ENCODE measurements around the gene DUSP10. TPM values are rescaled to one million over a fixed set of nuclear protein-coding genes. Genes with fewer than 3 reads are reported as not detected.

The DUSP10 gene
- total and polyA plus RNA-seq, 12 donors = 1.8 to 9.7 (median 3.8) TPM

GRCh38 chr1:221672965-221673364 lies 68.9 kb downstream of the DUSP10 start:
- TF ChIP-seq, protein P1, sequence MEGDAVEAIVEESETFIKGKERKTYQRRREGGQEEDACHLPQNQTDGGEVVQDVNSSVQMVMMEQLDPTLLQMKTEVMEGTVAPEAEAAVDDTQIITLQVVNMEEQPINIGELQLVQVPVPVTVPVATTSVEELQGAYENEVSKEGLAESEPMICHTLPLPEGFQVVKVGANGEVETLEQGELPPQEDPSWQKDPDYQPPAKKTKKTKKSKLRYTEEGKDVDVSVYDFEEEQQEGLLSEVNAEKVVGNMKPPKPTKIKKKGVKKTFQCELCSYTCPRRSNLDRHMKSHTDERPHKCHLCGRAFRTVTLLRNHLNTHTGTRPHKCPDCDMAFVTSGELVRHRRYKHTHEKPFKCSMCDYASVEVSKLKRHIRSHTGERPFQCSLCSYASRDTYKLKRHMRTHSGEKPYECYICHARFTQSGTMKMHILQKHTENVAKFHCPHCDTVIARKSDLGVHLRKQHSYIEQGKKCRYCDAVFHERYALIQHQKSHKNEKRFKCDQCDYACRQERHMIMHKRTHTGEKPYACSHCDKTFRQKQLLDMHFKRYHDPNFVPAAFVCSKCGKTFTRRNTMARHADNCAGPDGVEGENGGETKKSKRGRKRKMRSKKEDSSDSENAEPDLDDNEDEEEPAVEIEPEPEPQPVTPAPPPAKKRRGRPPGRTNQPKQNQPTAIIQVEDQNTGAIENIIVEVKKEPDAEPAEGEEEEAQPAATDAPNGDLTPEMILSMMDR (IDR thresholded peaks at IDR 0.05) = no peak
- DNase-seq = no peak
- no peaks in the 10 kb centered on the region for H3K9me3 ChIP-seq
- peaks cover 0 to 4% (median 0%) of the 10 kb centered on the region in 7 donors for H3K27me3 ChIP-seq
- peaks cover 0 to 4% (median 0%) of the 10 kb centered on the region in 9 donors for H3K4me1 ChIP-seq
- no peak overlapping the region for H3K27ac ChIP-seq
- 57 to 88% methylated on average over 3 of the region's 3 CpGs for WGBS, 2 donors
- intact Hi-C loops (cut with DNase I) = no loop called here
- H3K4me3 ChIP-seq = no peak overlapping the region
- H3K36me3 ChIP-seq = no peaks in the 10 kb centered on the region
- no peak for ATAC-seq

GRCh38 chr1:221672239-221672645 lies 69.6 kb downstream of the DUSP10 start:
- intact Hi-C loops (cut with DNase I) = no loop called here
- TF ChIP-seq, protein P1 (IDR thresholded peaks at IDR 0.05) = no peak
- ATAC-seq (no peak), DNase-seq (no peak)
- H3K9me3 ChIP-seq = no peaks in the 10 kb centered on the region
- H3K4me1 ChIP-seq = peaks cover 0 to 12% (median 0%) of the 10 kb centered on the region in 9 donors
- H3K27ac ChIP-seq = no peak overlapping the region
- 50 to 66% methylated on average over 2 of the region's 2 CpGs for WGBS, 2 donors
- H3K4me3 ChIP-seq = no peak overlapping the region
- peaks cover 0 to 4% (median 0%) of the 10 kb centered on the region in 7 donors for H3K27me3 ChIP-seq
- H3K36me3 ChIP-seq = no peaks in the 10 kb centered on the region

DNA sequence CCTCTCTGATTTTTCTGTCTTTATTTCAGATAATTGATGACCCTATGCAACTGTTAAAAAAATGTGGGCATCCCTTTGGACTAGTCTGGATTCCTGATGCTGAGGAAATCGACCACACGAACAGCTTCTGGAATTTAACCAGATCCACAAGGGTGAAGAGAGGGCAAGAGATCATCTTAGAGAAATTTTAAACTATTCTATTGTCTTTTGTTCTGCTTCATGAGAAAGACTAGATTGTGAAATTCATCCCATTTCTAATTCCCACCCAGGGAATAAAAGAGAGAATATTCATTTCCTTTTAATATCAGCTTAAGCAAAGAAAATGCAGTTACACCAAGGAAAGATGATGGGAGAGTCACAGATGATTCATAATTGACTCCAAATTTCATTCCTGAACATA lies 71.8 kb downstream of the DUSP10 start:
- peaks cover 0 to 4% (median 0%) of the 10 kb centered on the region in 7 donors for H3K27me3 ChIP-seq
- H3K4me3 ChIP-seq = no peak overlapping the region
- no peaks in the 10 kb centered on the region for H3K9me3 ChIP-seq
- H3K27ac ChIP-seq = no peak overlapping the region
- no peaks in the 10 kb centered on the region for H3K36me3 ChIP-seq
- TF ChIP-seq, protein P1 (IDR thresholded peaks at IDR 0.05) = no peak
- WGBS, 2 donors = 51 to 53% methylated on average over 2 of the region's 2 CpGs
- H3K4me1 ChIP-seq = peaks cover 0 to 14% (median 0%) of the 10 kb centered on the region in 9 donors
- no peak for ATAC-seq
- no peak for DNase-seq
- intact Hi-C loops (cut with DNase I) = no loop called here

DNA sequence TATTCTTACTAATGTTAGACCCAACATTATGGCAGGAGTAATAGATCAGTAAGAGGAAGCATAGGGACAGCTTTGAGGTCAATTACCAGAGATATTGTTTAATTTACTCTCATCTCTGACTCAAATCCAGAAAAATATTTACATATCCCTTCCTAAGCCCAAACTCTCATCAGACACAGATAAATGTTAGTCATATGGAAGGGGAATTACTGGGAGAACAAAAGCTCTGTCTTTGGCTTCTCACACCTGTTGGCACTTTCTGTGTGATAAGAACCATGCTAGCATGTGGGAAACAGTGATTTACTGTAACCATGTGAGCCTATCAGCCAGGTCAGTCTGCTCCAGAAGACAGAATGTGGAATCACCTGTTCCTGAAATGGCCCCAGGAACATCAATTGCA lies 72.4 kb downstream of the DUSP10 start:
- Histone ChIP-seq H3K9me3 (no peaks in the 10 kb centered on the region), H3K36me3 (no peaks in the 10 kb centered on the region), H3K27me3 (peaks cover 0 to 4% (median 0%) of the 10 kb centered on the region in 7 donors), H3K4me3 (no peak overlapping the region), H3K4me1 (peaks cover 0 to 14% (median 0%) of the 10 kb centered on the region in 9 donors), H3K27ac (no peak overlapping the region)
- intact Hi-C loops (cut with DNase I) = loop anchor here in 1 of 10 donors (10.0 kb wide), 1 partner anchor 125 kb away; no protein-coding TSS in a partner anchor
- DNase-seq (no peak), ATAC-seq (no peak)
- TF ChIP-seq, protein P1 (IDR thresholded peaks at IDR 0.05) = no peak

Measured in heart right ventricle (tissue), 16 donors.